NCI-H1092 treated with DMSO at 0.1 percent for 48 hours (cell line): ENCODE measurements around the gene CTAGE4.
"Not testable (repeated sequence)": the region's sequence is repeated elsewhere in the genome, so short reads cannot be mapped to it uniquely, and the experiment has no call there.

Experiments
- DNase-seq: peaks from one replicate; lab custom pipeline; 2025; lab: John Stamatoyannopoulos, UW

CTAGE4 gene

GRCh38 chr7:144183166-144183565, at the start of gene CTAGE4:
Gene CTAGE4, plus strand, starts transcription at chr7:144183466. Its CDS starts 38 bp downstream, at chr7:144183504.
- DNase-seq = not testable (repeated sequence)

- no peak for DNase-seq
These were observed 49.1 kb upstream of the CTAGE4 start for GRCh38 chr7:144134116-144134515.

GRCh38 chr7:144137501-144137900, 45.8 kb upstream of the CTAGE4 start:
- DNase-seq = no peak

GRCh38 chr7:144142187-144142586, 41.1 kb upstream of the CTAGE4 start:
- DNase-seq = no peak

- DNase-seq = no peak
These were observed 38.8 kb upstream of the CTAGE4 start for GRCh38 chr7:144144426-144144825.

- DNase-seq = no peak
These were observed 34.9 kb upstream of the CTAGE4 start for GRCh38 chr7:144148224-144148827.

GRCh38 chr7:144158861-144159260, 24.4 kb upstream of the CTAGE4 start:
- no peak for DNase-seq

GRCh38 chr7:144164784-144165183, 18.5 kb upstream of the CTAGE4 start:
- no peak for DNase-seq

GRCh38 chr7:144171594-144172350, 11.5 kb upstream of the CTAGE4 start:
- DNase-seq = not testable (repeated sequence)

- no peak for DNase-seq
These were observed 8.7 kb upstream of the CTAGE4 start for GRCh38 chr7:144174613-144175012.

- DNase-seq = peak; percentile 6
These were observed 4.7 kb upstream of the CTAGE4 start for GRCh38 chr7:144178380-144179164.

GRCh38 chr7:144179165-144179479, 4.1 kb upstream of the CTAGE4 start:
- not testable (repeated sequence) for DNase-seq

- not testable (repeated sequence) for DNase-seq
These were observed 4.6 kb downstream of the CTAGE4 start for GRCh38 chr7:144187848-144188247.

- DNase-seq = not testable (repeated sequence)
These were observed 5.4 kb downstream of the CTAGE4 start for GRCh38 chr7:144188578-144189171.

- DNase-seq = not testable (repeated sequence)
These were observed 10.5 kb downstream of the CTAGE4 start for GRCh38 chr7:144193782-144194181.

- DNase-seq = not testable (repeated sequence)
These were observed 11.2 kb downstream of the CTAGE4 start for GRCh38 chr7:144194453-144194852.

GRCh38 chr7:144195212-144195872, 12.1 kb downstream of the CTAGE4 start, which contains the start of gene ARHGEF35:
Gene ARHGEF35, minus strand, starts transcription at chr7:144195833. Its CDS starts 7,450 bp downstream, at chr7:144188383.
- not testable (repeated sequence) for DNase-seq

- not testable (repeated sequence) for DNase-seq
These were observed 15.7 kb downstream of the CTAGE4 start for GRCh38 chr7:144198934-144199333.

- not testable (repeated sequence) for DNase-seq
These were observed 18.7 kb downstream of the CTAGE4 start for GRCh38 chr7:144201978-144202377.

GRCh38 chr7:144203086-144203485, 19.8 kb downstream of the CTAGE4 start:
- not testable (repeated sequence) for DNase-seq

GRCh38 chr7:144205306-144205705, 22.0 kb downstream of the CTAGE4 start:
- DNase-seq = not testable (repeated sequence)

- not testable (repeated sequence) for DNase-seq
These were observed 33.9 kb downstream of the CTAGE4 start for GRCh38 chr7:144217200-144217599.
